Brain pericyte (primary cell): ENCODE results near the gene FUBP3.

Source experiments
- DNase-seq: peaks from one replicate; pipeline ENCODE4 v3.0.0-alpha.2; 2012; ENCODE audit warnings: low read depth, low spot score

Gene FUBP3

DNA sequence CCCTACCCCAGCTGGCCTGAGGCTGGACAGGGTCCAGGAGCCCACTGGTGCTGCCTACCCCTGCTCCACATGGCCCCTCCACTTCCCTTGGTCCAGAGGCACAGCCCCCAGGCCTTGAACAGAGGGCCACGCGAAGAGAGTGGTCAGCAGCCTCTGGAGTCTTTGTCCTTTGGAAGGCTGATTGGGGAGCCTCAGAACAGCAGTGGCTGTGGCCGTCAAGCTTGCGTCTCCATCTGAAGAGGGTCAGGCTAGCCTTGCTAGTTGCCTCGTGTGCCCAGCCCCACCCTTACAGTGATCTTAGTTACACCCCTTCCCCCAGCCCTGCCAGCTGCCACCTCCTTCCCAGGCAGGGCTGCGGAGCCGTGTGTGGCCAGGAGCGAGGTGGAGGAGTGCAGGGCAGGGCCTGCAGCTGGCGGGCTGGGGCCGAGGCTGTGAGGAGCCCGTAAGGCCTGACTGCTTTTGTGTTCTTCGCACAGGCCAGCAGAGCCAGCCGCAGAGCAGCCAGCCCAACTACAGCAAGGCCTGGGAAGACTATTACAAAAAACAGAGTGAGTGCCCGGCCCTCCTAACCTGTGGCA lies 54.9 kb downstream of the FUBP3 start:
- no peak for DNase-seq

DNA sequence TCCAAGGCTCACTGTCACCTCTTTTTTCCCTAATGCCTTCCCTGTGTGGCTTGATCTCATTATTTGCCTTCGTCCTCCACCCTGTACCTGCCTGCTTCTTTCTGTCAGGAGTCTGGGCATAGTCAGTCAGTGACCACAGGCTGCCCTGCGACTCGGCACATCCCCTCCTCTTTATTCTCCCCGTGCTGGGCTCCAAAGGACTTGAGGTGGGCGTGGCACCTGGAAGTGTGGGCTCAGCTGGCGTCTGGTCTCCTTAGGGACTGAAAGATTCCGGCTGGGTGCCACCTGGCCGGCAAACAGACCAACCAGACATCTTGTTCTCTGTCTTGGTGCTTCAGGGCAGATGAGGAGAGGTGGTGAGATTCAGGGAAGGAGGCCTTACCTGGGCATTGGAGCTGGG lies 55.4 kb downstream of the FUBP3 start:
- no peak for DNase-seq

DNA sequence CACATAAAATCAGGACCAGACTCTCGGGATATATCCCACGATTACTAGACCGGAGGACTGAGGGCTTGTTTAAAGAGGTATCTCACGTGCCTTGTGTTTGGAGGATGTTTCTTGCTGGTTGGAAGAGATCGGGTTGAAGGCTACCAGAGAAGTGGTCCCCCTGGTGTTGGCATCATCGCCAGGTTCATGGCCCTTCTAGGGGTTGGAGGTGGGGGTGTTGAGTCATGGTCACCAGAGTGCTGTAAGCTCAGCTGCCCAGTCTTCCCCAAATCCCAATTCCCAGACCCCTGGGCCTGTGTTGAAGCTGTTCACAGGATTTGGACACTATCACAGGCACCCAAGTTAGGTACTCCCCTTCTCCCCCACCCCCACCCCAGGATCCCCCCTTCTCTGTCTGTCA lies 55.9 kb downstream of the FUBP3 start:
- DNase-seq: no peak

DNA sequence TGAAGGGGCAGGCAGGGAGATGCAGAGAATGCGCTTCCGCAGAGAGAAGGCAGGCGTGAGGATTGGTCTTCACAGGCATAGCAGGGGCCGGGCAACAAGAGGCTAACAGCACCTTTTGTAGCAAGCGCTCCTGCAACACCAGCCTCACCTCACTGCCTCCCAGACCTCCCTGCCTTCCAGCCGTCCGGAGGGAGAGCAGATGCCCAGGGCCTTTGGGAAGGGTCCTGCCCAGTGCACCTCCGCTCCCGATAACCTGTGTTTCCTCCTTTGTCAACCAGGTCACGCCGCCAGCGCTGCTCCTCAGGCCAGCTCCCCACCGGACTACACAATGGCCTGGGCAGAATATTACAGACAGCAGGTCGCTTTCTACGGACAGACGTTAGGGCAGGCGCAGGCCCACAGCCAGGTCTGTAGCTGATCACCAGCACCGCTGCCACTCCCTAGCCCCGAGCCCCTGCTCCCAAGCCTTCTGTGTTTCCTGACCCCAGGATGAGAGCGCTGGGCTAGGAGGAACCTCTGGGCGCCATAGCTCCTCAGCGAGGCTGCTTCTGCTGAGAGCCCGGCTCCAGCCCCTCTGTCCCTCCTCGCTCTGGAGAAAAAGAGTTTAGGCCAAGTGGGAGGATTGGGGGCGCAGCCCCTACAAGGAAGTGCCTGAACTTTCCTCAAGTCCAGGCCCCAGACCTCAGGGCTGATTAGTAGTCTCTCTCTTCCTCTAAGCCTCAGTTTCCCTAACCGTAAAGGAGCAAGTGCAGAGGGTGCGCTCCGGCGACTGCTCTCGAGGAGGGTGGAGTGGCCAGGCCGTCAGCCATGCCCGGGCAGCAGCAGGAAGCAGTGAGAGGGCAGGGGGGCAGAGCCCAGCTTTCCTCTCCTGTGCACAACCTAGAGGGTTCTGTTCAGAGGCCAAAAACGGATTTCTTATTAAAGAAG lies 56.6 kb downstream of the FUBP3 start:
- no peak for DNase-seq

DNA sequence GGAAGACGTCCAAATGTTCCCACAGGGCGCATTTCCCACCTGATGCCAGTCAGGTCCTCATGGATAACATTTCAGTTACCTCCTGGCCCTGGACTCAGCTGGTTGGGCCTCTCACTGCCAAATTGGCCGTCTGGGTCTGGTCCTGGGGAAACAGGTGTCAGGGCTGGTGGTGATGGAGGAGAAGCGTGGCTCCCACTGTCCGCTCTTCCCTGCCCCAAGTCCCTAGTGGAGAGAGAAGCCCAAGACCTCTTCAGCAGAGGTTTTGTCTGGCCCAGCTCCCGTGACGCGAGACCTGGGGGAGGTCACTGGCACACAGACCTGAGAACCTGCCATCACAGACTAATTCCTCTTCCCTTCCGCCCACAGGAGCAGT lies 57.3 kb downstream of the FUBP3 start:
- DNase-seq: no peak

DNA sequence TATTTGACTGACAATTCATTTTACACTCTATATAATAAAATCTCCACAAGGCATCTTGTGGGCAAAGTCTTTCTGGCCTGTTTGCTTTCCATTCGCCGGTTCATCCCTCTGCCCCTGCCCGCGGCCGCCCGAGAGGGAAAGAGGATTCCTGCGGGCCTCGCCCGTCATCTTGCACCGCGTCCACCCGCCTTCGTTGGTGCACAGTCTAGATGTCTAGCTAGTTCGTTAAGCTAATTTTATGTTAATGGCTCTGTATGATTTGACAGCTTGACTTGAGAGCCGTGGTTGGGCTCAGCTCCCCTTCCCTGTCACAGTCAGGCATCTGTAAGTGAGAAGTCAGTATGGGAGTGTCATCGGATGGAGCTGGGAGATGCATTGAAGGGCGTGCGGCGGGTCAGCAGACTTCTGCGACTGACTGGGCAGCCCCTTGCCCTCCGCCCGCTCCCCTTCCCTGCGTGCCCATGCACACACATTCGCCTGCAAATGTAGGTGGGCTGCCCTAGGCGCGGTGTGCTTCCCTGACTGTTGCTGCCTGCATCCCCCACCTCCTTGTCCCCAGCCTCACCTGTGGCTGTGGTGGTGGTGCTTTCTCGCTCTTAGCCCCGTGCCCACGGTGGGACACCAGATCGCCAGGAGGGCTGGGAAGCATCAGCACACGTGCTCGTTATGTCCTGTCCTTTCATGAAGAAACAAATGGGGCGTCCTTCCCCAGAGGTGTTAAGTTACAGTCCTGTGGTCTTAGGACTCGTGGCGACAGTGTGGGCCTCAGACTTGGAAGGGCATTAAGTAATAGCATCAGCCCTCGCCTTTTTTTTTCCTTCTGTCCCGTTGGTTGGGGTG lies 59.1 kb downstream of the FUBP3 start:
- DNase-seq: no peak

DNA sequence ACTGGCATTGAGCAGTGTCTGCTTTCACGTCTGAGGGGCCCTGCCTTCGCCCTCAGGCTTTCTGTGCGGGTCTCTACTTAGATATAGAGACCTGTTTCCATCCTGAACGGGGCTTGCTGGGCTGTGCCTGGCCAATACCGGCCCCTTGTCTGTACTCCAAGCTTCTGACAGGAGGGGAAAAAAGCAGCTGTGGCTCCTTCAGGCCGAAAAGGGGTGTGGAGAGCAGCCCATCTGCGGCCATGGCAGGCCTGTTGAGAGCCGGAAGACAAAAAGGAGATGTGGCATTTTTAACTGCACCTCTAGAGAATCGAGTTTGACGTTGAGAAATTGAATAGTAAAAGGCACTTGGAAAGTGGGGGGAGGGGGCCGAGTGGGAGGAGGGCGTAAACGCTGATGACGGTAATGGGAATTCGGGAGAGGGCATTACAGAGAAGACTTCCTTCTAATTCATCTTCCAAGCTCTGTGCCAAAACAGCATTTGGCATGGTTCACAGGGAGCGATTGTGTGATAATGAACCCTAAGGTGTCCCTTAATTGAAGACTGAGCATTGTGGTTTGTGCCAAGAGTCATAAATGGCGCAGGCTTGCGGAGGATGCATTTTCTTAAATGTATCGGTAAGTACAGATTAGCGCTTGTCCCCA lies 59.9 kb downstream of the FUBP3 start:
- DNase-seq: no peak

DNA sequence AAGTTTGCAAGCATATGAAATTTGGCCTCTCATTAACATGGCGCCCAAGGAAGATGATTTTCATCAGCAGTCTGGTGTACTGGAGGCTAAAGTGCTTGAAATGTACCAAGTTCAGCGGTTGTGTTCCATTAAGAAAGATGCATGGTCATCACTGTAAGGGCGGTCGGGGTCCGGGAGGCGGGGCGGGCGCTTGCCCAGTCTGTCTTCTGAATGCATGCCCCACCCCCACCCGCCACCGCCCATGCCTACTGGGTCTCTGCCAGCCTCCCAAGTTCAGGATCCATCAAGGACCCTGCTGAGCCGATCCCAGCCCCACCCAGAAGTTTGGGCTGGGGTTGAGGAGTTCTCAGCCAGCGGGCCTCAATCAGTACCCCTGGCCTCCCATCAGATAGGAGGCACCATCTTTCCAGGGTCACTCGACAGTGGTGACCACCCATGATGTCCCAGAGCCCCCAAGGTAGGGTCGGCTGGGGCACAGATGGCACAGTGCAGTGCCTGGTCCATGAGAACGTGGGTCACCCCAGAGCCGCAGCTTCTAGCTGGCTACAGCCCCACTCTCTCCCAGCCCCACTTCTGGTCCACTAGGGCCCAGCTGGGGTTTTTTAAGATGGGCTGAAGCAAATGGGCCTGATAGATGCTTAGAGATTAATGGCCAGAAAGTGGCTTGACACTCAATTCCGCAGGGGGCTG lies 60.6 kb downstream of the FUBP3 start:
- DNase-seq: no peak

DNA sequence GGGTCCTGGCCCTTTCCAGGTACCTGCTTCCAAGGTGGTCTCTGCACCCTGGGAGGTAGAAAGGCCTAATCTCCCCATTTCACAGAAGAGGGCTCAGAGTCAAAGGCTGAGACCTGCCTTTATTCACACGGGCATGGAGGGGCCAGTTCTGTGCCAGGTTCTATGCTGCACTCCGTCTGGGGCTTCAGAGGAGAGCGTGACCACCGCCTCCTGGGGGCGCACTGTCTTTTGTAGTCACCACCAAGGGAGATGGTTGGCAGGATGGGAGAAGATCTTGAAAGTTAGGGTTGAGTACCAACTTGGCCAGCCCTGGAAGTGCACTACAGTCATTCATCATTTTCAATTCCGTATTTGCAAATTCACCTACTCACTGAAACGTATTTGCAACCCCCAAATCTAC lies 61.3 kb downstream of the FUBP3 start:
- DNase-seq: no peak

DNA sequence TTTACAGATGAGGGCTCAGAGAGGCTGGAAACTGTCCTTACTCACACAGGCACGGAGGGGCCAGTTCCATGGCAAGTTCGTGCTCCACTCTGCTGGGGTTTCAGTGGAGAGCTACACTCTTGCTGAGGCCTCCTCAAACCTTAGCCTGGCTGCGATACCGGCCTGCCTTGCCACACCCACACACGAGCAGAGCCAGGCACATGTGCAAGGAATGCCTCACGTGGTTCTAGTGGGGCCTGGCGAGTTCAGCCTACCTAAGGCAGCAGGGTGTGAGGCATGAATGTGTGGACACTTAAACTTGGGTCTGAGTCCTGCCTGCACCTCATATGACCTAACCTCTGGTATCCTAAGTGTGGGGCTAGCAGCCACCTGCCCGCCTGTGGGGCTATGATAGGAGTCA lies 63.5 kb downstream of the FUBP3 start:
- no peak for DNase-seq

DNA sequence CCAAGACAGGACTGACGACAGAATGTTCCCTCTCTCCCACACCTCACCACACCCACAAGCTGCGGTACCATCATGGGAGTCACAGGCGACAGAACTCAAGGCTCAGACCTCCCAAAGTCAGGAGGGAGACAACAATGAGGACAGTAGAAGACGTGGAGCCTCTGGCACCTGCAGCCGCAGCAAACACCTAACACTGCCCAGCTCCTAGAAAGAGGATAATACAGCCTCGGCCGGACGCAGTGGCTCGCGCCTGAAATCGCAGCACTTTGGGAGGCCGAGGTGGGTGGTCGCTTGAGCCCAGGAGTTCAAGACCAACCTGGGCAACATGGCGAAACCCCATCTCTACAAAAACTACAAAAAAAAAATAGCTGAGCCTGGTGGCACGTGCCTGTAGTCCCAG lies 71.8 kb downstream of the FUBP3 start:
- DNase-seq: no peak

DNA sequence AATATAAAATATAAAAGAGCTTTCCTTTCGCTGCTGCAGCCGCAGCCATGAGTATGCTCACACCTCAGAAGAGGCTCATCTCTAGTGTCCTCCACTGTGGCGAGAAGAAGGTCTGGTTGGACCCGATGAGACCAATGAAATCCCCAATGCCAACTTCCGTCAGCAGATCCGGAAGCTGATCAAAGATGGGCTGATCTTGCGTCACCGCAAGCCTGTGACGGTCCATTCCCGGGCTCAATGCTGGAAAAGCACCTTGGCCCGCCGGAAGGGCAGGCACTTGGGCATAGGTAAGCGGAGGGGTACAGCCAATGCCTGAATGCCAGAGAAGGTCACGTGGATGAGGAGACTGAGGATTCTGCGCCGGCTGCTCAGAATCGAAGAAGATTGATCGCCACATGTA lies 72.4 kb downstream of the FUBP3 start:
- no peak for DNase-seq

DNA sequence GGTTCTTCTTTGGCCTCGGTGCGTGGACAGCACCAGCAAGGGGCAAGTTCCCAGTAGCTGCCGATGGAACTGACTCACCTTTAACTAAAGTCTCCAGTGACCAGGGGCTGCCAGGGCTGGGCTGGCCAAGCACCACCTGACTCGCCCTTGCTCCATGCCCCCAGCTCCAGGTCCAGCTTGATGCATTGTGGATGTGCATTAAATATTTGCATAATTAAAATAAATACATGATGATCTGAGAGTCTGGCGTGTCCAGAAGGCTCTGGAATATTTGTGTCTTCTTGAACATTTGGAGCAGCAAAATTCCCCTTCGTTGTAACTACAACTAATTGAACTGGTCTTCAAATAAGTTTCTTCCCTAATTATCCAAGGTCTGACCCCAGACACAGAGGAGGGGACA lies 75.5 kb downstream of the FUBP3 start:
- no peak for DNase-seq

DNA sequence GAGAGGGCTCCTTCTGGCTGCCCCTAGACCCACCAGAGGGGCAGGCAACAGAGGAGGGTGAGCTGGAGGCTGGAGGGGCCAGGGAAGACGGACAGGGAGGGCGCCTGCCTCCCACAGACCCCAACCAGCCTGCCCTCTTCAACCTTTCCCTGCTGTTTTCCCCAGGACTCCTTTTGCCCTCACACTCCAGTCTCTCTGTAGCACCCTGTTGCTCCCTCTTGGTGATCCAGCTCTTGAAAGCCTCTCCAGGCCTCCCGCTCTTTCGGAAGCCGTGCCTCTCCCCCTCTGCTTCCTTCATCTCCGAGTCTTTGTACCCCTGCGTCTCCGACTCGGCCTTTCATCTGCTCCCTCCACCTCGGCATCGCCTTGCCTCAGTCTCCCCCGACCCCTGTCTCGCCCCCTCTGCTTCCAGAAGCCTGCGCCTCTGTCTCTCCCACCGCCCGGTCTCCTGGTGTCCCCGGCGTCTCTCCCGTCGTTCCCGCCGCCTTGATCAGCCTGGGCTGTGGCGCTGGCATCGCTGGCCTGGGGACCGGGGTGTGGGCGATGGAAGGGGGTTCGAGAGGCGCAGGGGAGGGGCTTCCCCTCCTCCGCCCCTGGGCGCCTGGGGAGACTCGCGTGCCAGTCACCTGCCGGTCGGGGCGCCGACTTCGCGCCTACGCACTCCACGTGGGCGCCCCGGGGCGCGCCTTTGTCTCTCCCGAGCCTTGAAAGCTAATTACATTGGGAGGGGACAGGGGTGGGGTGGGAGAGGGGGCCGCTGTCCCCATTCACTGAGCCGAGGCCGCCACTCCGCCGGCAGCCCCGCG lies 79.7 kb downstream of the FUBP3 start:
- no peak for DNase-seq

DNA sequence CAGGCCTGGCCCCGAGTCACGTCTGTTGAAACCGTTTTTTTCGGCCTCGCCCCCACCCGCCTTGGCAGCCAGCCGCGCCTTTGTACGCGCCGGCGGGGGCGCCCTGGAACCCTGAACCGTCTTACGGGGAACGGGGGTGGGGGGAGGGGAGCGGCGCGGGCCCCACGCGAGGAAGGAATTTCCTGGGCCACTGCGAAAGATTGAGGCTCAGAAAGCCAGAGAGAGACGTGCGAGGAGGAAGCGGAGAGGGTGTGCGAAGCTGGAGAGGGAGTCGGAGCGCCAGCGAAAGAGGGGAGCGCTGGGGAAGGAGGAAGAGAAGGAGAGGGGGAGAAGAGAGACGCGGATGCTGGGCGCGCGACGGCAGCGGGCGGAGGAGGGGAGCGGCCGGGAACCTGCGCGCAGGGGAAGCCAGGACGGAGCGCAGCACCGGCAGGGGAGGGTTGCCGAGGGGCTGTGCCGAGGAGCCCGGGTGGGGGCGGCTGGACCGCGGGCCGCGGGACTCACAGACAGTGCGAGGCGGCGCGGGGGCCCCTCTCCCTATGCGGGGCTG lies 80.4 kb downstream of the FUBP3 start:
- DNase-seq: no peak

DNA sequence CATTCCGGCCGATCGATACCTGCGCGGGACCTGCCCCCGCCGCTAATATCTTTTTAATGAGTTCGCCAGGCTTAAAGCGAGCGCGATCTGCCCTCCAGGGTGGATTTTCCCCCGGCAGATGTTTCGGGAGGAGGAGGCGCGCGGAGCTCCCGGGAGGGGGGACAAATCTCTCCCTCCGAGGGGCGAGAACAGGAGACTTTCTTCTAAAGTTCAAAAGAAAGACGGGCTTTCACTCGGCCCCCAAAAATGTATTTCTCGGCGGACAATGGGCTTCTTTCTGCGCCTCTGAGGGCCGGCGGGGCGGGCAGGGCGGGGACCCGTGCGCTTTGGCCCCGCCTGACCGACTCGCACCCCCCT lies 80.9 kb downstream of the FUBP3 start:
- no peak for DNase-seq

DNA sequence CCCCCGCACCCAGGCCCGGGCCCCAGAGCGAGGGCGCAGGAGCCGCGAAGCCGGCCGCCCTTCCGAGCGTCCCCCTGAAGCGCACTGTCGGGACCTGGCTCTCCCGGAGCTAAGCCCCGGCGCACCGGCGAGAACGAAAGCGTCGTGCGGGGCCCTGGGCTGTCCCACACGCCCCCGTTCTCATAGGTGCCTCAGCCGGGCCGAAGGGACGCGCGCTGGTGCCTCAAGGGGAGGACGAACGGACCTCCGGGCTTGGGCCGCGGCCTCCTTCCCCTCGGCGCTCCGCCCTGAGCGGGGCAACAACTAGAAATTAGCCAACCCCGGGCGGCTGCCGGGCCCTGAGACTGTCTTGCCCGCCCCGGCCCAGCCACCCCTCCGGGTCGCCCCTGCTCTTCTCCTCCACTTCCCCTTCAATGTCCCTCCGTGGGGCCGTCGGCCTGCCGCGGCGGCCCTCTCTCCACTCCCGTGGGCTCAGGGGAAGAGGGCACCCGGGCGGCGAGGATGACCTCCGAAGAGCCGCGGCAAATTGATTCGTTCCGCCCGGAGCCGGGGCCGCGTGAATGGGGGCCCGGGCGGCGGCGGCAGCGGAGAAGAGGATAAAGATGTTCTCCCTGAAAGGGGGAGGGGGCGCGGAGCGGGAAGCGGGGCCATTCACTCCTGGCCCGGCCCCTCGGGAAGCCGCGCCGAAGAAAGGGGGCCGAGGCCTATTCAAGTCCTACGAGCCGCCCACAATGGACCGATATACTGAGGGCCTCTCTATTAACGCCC lies 81.5 kb downstream of the FUBP3 start:
- no peak for DNase-seq

DNA sequence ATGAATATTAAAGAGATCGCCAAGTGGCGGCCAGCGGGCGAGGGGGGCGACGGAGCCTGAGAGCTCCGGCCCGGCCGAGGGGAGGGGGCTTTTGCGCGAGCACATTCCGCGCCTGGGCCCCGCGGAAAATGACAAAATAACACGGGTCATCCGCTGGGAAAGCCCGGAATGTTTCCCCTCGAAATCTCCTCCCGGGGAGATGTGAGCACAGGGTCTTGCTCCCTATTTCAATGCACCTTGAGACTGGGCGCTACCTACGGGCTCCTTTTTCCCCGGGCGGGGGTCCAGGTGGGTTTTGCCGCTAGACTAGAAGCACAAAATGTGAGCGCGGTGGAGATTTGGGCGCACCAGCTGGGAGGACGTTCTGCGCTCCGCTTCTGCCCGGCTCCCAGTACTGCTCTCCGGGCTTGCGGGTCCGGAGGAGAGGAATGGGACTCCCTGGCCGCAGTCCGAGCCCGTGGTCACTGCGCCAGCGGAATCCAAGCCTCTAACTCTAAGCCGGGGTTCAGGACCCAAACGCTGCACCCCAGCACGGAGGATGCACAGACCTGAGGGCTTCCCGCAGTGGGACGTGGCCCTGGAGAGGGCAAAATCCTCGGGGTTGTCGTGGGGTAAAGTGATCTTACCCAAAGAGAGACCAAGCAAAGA lies 82.2 kb downstream of the FUBP3 start:
- no peak for DNase-seq
